WTC11 (cell line): ENCODE data around the gene FAM149B1. TPM values are rescaled to one million over a fixed set of nuclear protein-coding genes. Genes with fewer than 3 reads are reported as not detected.
A peak's percentile ranks its signal among the peaks of the same experiment; 100 is the strongest.

Experiments
- ATAC-seq: fragments of 200-7000 bp; cut with Tn5 transposase; 2 replicates; pipeline ENCODE4 v1.10.0; 2021; ENCODE audit warnings: mild to moderate bottlenecking, moderate library complexity
- CTCF ChIA-PET: fragments of 300-600 bp; sonication (Branson Sonifier 250); formaldehyde crosslinking; loops from one replicate; lab custom pipeline; 2021; ENCODE audit warnings: antibody characterized with exemption; lab: Charles Lee
- POLR2A ChIA-PET: fragments of 350-600 bp; sonication (Branson Sonifier 250); formaldehyde crosslinking; loops from one replicate; lab custom pipeline; 2021; ENCODE audit warnings: antibody characterized with exemption; lab: Charles Lee
- DNase-seq: peaks from one replicate; pipeline ENCODE4 v3.0.0; 2021; ENCODE audit warnings: low spot score
- H3K27ac Mint-ChIP-seq: 2 replicates; pipeline ENCODE4 v1.8.0; 2021; ENCODE audit warnings: mixed read lengths
- H3K27me3 Mint-ChIP-seq: 2 replicates; pipeline ENCODE4 v1.8.0; 2021; ENCODE audit warnings: low read depth, mild to moderate bottlenecking, moderate library complexity, mixed read lengths
- H3K36me3 Mint-ChIP-seq: 2 replicates; pipeline ENCODE4 v1.8.0; 2021; ENCODE audit warnings: mixed read lengths
- H3K4me1 Mint-ChIP-seq: 2 replicates; pipeline ENCODE4 v1.8.0; 2022; ENCODE audit warnings: mixed read lengths
- H3K4me3 Mint-ChIP-seq: 2 replicates; pipeline ENCODE4 v1.8.0; 2021; ENCODE audit warnings: mild to moderate bottlenecking, moderate library complexity, mixed read lengths
- H3K9me3 Mint-ChIP-seq: 2 replicates; pipeline ENCODE4 v1.8.0; 2021; ENCODE audit warnings: mixed read lengths
- FOXJ3 ChIP-seq: sonication (generic); formaldehyde crosslinking; IDR thresholded peaks from 2 replicates; pipeline ENCODE4 v1.9.0; 2021; ENCODE audit warnings: missing genetic modification reagents, mild to moderate bottlenecking, borderline replicate concordance
- MXD4 ChIP-seq: fragments of 250-450 bp; sonication (Bioruptor Pico); IDR thresholded peaks from 2 replicates; pipeline ENCODE4 v1.8.0; 2021; ENCODE audit warnings: mild to moderate bottlenecking, moderate library complexity, borderline replicate concordance
- MYBL2 ChIP-seq: sonication (generic); formaldehyde crosslinking; IDR thresholded peaks from 2 replicates; pipeline ENCODE4 v1.8.1; 2023; ENCODE audit warnings: mild to moderate bottlenecking, moderate library complexity, missing genetic modification reagents
- PRRX2 ChIP-seq: fragments of 250-450 bp; sonication (Bioruptor Pico); IDR thresholded peaks from 2 replicates; pipeline ENCODE4 v1.8.0; 2021; ENCODE audit warnings: mild to moderate bottlenecking
- SMAD3 ChIP-seq: sonication (generic); formaldehyde crosslinking; IDR thresholded peaks from 2 replicates; pipeline ENCODE4 v1.8.0; 2022; ENCODE audit warnings: missing genetic modification reagents, mild to moderate bottlenecking, borderline replicate concordance
- SMAD4 ChIP-seq: sonication (generic); formaldehyde crosslinking; IDR thresholded peaks from 2 replicates; pipeline ENCODE4 v1.8.0; 2022; ENCODE audit warnings: mild to moderate bottlenecking, missing genetic modification reagents
- total RNA-seq: library from RNA; stranded (reverse); gene quantifications from 3 replicates; pipeline ENCODE4 v1.2.3, GENCODE V29; 2021
- TF ChIP-seq, protein P1 (sequence below): fragments of 250-450 bp; sonication (Bioruptor Pico); IDR thresholded peaks from 2 replicates; pipeline ENCODE4 v1.9.0; 2021; ENCODE audit warnings: mild to moderate bottlenecking
- TF ChIP-seq, protein P2 (sequence below): fragments of 200-600 bp; IDR thresholded peaks from 2 replicates; pipeline ENCODE4 v1.8.0; 2022; ENCODE audit warnings: antibody characterized with exemption
- TF ChIP-seq, protein P3 (sequence below): sonication (generic); formaldehyde crosslinking; IDR thresholded peaks from 2 replicates; pipeline ENCODE4 v1.8.1; 2023; ENCODE audit warnings: mild to moderate bottlenecking, missing genetic modification reagents, borderline replicate concordance
- TF ChIP-seq, protein P4 (sequence below): sonication (generic); formaldehyde crosslinking; IDR thresholded peaks from 2 replicates; pipeline ENCODE4 v1.8.0; 2022; ENCODE audit warnings: mild to moderate bottlenecking, missing genetic modification reagents
- TF ChIP-seq, protein P5 (sequence below): sonication (generic); formaldehyde crosslinking; IDR thresholded peaks from 2 replicates; pipeline ENCODE4 v1.8.0; 2023; ENCODE audit warnings: missing genetic modification reagents, mild to moderate bottlenecking, borderline replicate concordance
- TF ChIP-seq, protein P6 (sequence below): fragments of 250-450 bp; sonication (Bioruptor Pico); IDR thresholded peaks from 2 replicates; pipeline ENCODE4 v1.9.0; 2021; ENCODE audit warnings: mild to moderate bottlenecking, borderline replicate concordance
- TF ChIP-seq, protein P7 (sequence below): sonication (generic); formaldehyde crosslinking; IDR thresholded peaks from 2 replicates; pipeline ENCODE4 v1.8.0; 2023; ENCODE audit warnings: missing genetic modification reagents
- TF ChIP-seq, protein P8 (sequence below): sonication (generic); formaldehyde crosslinking; IDR thresholded peaks from 2 replicates; pipeline ENCODE4 v1.8.1; 2022; ENCODE audit warnings: mild to moderate bottlenecking, moderate library complexity, missing genetic modification reagents

The FAM149B1 gene
- total RNA-seq, 1 experiment from 2014 or later, result 13.8 TPM

DNA sequence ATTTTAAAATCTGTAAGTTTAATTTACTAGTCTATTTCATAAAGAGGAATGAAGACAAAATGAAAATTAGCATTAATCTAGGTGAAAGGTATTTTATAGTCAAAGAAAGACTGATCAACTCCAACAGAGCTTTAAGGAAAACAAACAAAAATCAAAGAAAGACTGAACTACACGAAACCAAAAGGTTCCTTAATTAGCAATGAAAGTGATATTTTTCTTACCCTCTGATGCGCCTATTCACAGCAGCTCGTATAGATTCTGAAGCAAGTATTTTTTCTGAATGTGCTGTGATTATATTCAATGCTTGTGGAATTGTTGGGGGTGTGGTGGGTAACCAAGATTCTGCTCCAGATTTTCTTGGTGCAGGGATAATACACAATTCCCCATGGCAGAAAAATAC is 11.9 kb upstream of the FAM149B1 start (continued):
- TF ChIP-seq, protein P1, sequence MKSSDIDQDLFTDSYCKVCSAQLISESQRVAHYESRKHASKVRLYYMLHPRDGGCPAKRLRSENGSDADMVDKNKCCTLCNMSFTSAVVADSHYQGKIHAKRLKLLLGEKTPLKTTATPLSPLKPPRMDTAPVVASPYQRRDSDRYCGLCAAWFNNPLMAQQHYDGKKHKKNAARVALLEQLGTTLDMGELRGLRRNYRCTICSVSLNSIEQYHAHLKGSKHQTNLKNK (CRISPR knock-in tag), result no peak
- TF ChIP-seq, all 79 proteins: peak for 0

DNA sequence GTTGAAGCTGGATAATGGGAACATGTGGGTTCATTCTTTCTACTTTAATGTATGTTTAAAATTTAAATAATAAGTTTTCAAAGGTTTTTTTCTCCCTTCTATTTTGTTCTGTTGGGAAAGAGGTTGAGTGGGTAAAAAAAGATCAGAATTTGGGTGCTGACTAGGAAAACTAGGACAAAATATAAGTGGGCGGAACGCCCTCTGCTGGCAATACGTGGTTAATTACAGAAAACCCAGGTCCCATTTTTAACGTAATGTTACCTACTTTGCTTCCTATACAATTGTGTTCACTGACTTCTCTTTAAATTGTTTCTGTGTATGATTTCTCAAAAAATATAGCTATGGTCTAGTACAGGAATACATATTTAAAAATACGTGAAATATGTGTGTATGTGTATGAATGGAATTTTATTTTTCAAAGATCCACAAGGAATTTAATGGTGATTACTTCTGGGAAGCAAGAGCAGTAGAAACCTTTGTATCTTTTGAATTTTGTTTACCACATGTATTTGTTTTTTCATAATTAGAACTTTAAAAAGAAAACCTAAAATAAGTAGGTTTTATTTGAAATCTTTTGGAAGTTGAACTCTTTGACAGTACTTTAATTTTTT is 8.8 kb upstream of the FAM149B1 start:
- CTCF ChIA-PET, result interaction anchor here (1.0 to 2.0 kb wide), 3 partner anchors 11 to 256 kb away, joined by 4 to 6 read pairs (median 5); partner anchors contain the start of gene P4HA1
- H3K4me1 Mint-ChIP-seq, result no peaks in the 10 kb centered on the region
- H3K36me3 Mint-ChIP-seq, result peaks cover 43% of the 10 kb centered on the region
- H3K4me3 Mint-ChIP-seq, result no peak overlapping the region
- no peak for ATAC-seq
- TF ChIP-seq, protein P2, sequence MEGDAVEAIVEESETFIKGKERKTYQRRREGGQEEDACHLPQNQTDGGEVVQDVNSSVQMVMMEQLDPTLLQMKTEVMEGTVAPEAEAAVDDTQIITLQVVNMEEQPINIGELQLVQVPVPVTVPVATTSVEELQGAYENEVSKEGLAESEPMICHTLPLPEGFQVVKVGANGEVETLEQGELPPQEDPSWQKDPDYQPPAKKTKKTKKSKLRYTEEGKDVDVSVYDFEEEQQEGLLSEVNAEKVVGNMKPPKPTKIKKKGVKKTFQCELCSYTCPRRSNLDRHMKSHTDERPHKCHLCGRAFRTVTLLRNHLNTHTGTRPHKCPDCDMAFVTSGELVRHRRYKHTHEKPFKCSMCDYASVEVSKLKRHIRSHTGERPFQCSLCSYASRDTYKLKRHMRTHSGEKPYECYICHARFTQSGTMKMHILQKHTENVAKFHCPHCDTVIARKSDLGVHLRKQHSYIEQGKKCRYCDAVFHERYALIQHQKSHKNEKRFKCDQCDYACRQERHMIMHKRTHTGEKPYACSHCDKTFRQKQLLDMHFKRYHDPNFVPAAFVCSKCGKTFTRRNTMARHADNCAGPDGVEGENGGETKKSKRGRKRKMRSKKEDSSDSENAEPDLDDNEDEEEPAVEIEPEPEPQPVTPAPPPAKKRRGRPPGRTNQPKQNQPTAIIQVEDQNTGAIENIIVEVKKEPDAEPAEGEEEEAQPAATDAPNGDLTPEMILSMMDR, result peak; percentile 60
- no peak for TF ChIP-seq SMAD3 (CRISPR knock-in tag)
- DNase-seq, result peak; percentile 57
- H3K9me3 Mint-ChIP-seq, result no peaks in the 10 kb centered on the region
- H3K27me3 Mint-ChIP-seq, result no peaks in the 10 kb centered on the region
- POLR2A ChIA-PET, result interaction anchor here (0.5 kb wide), 1 partner anchor 12 kb away, joined by 5 read pairs; no protein-coding TSS in a partner anchor
- no peak overlapping the region for H3K27ac Mint-ChIP-seq

DNA sequence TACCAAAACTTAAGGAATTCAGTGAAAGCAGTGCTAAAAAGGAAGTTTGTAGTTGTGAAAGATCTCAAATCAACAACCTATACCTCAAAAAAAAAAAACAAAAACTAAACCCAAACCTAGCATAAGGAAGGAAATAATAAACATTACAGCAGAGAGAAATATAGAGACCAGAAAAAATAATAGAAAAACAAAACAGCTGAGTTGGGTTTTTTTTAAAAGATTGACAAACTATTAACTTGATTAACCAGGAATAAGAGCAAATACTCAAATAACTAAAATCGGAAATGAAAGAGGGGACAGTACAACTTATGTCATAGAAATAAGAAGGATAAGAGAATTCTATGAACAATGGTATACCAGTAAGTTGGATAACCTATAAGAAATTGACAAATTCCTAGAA is 6.8 kb upstream of the FAM149B1 start:
- Mint-ChIP-seq H3K36me3 (peaks cover 38% of the 10 kb centered on the region), H3K9me3 (no peaks in the 10 kb centered on the region), H3K27ac (no peak overlapping the region), H3K4me3 (no peak overlapping the region), H3K27me3 (no peaks in the 10 kb centered on the region), H3K4me1 (no peaks in the 10 kb centered on the region)
- CTCF ChIA-PET, result no interaction called here
- ATAC-seq (no peak), DNase-seq (no peak)
- POLR2A ChIA-PET, result no interaction called here
- TF ChIP-seq, protein P3, sequence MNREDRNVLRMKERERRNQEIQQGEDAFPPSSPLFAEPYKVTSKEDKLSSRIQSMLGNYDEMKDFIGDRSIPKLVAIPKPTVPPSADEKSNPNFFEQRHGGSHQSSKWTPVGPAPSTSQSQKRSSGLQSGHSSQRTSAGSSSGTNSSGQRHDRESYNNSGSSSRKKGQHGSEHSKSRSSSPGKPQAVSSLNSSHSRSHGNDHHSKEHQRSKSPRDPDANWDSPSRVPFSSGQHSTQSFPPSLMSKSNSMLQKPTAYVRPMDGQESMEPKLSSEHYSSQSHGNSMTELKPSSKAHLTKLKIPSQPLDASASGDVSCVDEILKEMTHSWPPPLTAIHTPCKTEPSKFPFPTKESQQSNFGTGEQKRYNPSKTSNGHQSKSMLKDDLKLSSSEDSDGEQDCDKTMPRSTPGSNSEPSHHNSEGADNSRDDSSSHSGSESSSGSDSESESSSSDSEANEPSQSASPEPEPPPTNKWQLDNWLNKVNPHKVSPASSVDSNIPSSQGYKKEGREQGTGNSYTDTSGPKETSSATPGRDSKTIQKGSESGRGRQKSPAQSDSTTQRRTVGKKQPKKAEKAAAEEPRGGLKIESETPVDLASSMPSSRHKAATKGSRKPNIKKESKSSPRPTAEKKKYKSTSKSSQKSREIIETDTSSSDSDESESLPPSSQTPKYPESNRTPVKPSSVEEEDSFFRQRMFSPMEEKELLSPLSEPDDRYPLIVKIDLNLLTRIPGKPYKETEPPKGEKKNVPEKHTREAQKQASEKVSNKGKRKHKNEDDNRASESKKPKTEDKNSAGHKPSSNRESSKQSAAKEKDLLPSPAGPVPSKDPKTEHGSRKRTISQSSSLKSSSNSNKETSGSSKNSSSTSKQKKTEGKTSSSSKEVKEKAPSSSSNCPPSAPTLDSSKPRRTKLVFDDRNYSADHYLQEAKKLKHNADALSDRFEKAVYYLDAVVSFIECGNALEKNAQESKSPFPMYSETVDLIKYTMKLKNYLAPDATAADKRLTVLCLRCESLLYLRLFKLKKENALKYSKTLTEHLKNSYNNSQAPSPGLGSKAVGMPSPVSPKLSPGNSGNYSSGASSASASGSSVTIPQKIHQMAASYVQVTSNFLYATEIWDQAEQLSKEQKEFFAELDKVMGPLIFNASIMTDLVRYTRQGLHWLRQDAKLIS (CRISPR knock-in tag), result no peak
- TF ChIP-seq, protein P4, sequence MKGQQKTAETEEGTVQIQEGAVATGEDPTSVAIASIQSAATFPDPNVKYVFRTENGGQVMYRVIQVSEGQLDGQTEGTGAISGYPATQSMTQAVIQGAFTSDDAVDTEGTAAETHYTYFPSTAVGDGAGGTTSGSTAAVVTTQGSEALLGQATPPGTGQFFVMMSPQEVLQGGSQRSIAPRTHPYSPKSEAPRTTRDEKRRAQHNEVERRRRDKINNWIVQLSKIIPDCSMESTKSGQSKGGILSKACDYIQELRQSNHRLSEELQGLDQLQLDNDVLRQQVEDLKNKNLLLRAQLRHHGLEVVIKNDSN (CRISPR knock-in tag), result no peak
- TF ChIP-seq, protein P5, sequence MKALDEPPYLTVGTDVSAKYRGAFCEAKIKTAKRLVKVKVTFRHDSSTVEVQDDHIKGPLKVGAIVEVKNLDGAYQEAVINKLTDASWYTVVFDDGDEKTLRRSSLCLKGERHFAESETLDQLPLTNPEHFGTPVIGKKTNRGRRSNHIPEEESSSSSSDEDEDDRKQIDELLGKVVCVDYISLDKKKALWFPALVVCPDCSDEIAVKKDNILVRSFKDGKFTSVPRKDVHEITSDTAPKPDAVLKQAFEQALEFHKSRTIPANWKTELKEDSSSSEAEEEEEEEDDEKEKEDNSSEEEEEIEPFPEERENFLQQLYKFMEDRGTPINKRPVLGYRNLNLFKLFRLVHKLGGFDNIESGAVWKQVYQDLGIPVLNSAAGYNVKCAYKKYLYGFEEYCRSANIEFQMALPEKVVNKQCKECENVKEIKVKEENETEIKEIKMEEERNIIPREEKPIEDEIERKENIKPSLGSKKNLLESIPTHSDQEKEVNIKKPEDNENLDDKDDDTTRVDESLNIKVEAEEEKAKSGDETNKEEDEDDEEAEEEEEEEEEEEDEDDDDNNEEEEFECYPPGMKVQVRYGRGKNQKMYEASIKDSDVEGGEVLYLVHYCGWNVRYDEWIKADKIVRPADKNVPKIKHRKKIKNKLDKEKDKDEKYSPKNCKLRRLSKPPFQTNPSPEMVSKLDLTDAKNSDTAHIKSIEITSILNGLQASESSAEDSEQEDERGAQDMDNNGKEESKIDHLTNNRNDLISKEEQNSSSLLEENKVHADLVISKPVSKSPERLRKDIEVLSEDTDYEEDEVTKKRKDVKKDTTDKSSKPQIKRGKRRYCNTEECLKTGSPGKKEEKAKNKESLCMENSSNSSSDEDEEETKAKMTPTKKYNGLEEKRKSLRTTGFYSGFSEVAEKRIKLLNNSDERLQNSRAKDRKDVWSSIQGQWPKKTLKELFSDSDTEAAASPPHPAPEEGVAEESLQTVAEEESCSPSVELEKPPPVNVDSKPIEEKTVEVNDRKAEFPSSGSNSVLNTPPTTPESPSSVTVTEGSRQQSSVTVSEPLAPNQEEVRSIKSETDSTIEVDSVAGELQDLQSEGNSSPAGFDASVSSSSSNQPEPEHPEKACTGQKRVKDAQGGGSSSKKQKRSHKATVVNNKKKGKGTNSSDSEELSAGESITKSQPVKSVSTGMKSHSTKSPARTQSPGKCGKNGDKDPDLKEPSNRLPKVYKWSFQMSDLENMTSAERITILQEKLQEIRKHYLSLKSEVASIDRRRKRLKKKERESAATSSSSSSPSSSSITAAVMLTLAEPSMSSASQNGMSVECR (CRISPR knock-in tag), result no peak
- TF ChIP-seq, protein P6, sequence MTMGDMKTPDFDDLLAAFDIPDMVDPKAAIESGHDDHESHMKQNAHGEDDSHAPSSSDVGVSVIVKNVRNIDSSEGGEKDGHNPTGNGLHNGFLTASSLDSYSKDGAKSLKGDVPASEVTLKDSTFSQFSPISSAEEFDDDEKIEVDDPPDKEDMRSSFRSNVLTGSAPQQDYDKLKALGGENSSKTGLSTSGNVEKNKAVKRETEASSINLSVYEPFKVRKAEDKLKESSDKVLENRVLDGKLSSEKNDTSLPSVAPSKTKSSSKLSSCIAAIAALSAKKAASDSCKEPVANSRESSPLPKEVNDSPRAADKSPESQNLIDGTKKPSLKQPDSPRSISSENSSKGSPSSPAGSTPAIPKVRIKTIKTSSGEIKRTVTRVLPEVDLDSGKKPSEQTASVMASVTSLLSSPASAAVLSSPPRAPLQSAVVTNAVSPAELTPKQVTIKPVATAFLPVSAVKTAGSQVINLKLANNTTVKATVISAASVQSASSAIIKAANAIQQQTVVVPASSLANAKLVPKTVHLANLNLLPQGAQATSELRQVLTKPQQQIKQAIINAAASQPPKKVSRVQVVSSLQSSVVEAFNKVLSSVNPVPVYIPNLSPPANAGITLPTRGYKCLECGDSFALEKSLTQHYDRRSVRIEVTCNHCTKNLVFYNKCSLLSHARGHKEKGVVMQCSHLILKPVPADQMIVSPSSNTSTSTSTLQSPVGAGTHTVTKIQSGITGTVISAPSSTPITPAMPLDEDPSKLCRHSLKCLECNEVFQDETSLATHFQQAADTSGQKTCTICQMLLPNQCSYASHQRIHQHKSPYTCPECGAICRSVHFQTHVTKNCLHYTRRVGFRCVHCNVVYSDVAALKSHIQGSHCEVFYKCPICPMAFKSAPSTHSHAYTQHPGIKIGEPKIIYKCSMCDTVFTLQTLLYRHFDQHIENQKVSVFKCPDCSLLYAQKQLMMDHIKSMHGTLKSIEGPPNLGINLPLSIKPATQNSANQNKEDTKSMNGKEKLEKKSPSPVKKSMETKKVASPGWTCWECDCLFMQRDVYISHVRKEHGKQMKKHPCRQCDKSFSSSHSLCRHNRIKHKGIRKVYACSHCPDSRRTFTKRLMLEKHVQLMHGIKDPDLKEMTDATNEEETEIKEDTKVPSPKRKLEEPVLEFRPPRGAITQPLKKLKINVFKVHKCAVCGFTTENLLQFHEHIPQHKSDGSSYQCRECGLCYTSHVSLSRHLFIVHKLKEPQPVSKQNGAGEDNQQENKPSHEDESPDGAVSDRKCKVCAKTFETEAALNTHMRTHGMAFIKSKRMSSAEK (CRISPR knock-in tag), result no peak
- TF ChIP-seq PRRX2 (CRISPR knock-in tag) (no peak), SMAD4 (no peak), MXD4 (CRISPR knock-in tag) (no peak), MYBL2 (no peak), FOXJ3 (CRISPR knock-in tag) (no peak)
- TF ChIP-seq, protein P7, sequence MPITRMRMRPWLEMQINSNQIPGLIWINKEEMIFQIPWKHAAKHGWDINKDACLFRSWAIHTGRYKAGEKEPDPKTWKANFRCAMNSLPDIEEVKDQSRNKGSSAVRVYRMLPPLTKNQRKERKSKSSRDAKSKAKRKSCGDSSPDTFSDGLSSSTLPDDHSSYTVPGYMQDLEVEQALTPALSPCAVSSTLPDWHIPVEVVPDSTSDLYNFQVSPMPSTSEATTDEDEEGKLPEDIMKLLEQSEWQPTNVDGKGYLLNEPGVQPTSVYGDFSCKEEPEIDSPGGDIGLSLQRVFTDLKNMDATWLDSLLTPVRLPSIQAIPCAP (CRISPR knock-in tag), result no peak
- TF ChIP-seq, protein P8, sequence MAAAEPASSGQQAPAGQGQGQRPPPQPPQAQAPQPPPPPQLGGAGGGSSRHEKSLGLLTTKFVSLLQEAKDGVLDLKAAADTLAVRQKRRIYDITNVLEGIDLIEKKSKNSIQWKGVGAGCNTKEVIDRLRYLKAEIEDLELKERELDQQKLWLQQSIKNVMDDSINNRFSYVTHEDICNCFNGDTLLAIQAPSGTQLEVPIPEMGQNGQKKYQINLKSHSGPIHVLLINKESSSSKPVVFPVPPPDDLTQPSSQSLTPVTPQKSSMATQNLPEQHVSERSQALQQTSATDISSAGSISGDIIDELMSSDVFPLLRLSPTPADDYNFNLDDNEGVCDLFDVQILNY (CRISPR knock-in tag), result no peak
